Vagina (tissue), 2 donors: ENCODE measurements around the gene MAN2A2.

Experiments
- POLR2A ChIP-seq, 2 donors: fragments of 450-650 bp; IDR thresholded peaks; one replicate each; pipeline ENCODE4 v1.6.1; 2017; ENCODE audit warnings: antibody characterized with exemption in 2 of 2, mild to moderate bottlenecking in 2 of 2, moderate library complexity in 2 of 2
- POLR2AphosphoS5 ChIP-seq, 2 donors: sonication (generic); formaldehyde crosslinking; IDR thresholded peaks; one replicate each; pipeline ENCODE4 v1.9.0; 2017; ENCODE audit warnings: antibody characterized with exemption in 2 of 2, mild to moderate bottlenecking in 2 of 2, low read depth in 1 of 2; ENCODE audit not compliant: insufficient read depth in 1 of 2
- TF ChIP-seq, protein P1 (sequence below), 3 experiments: fragments of 450-650 bp in 2 of 3; fragments of 200-600 bp in 1 of 3; sonication (generic) in 1 of 3; IDR thresholded peaks; one replicate each; pipeline ENCODE4 v1.5.1; 2017 to 2019; ENCODE audit warnings: antibody characterized with exemption in 3 of 3, mild to moderate bottlenecking in 2 of 3, moderate library complexity in 2 of 3

DNA sequence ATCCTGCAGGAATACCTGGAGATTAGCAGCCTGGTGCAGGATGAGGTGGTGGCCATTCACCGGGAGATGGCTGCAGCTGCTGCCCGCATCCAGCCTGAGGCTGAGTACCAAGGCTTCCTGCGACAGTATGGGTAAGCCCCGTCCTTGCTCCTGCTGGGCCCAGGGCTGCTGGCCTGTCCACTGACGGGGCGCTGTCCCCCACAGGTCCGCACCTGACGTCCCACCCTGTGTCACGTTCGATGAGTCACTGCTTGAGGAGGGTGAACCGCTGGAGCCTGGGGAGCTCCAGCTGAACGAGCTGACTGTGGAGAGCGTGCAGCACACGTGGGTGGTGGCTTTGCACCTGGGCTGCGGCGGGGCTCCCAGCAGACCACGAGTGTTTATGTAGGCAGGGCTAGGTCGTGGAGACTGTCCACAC, 13.8 kb upstream of the MAN2A2 start:
- TF ChIP-seq, protein P1, sequence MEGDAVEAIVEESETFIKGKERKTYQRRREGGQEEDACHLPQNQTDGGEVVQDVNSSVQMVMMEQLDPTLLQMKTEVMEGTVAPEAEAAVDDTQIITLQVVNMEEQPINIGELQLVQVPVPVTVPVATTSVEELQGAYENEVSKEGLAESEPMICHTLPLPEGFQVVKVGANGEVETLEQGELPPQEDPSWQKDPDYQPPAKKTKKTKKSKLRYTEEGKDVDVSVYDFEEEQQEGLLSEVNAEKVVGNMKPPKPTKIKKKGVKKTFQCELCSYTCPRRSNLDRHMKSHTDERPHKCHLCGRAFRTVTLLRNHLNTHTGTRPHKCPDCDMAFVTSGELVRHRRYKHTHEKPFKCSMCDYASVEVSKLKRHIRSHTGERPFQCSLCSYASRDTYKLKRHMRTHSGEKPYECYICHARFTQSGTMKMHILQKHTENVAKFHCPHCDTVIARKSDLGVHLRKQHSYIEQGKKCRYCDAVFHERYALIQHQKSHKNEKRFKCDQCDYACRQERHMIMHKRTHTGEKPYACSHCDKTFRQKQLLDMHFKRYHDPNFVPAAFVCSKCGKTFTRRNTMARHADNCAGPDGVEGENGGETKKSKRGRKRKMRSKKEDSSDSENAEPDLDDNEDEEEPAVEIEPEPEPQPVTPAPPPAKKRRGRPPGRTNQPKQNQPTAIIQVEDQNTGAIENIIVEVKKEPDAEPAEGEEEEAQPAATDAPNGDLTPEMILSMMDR (IDR thresholded peaks at IDR 0.05): no peak
- no peak for TF ChIP-seq POLR2AphosphoS5 (IDR thresholded peaks at IDR 0.05; ENCODE audit: insufficient read depth in 1 of 2, low read depth in 1 of 2)
- TF ChIP-seq POLR2A (IDR thresholded peaks at IDR 0.05): no peak
